ENCODE results near the gene C2CD5.
A peak's percentile ranks its signal among the peaks of the same experiment; 100 is the strongest.
"Not testable (repeated sequence)": the region's sequence is repeated elsewhere in the genome, so short reads cannot be mapped to it uniquely, and the experiment has no call there.

Gene C2CD5, protein sequence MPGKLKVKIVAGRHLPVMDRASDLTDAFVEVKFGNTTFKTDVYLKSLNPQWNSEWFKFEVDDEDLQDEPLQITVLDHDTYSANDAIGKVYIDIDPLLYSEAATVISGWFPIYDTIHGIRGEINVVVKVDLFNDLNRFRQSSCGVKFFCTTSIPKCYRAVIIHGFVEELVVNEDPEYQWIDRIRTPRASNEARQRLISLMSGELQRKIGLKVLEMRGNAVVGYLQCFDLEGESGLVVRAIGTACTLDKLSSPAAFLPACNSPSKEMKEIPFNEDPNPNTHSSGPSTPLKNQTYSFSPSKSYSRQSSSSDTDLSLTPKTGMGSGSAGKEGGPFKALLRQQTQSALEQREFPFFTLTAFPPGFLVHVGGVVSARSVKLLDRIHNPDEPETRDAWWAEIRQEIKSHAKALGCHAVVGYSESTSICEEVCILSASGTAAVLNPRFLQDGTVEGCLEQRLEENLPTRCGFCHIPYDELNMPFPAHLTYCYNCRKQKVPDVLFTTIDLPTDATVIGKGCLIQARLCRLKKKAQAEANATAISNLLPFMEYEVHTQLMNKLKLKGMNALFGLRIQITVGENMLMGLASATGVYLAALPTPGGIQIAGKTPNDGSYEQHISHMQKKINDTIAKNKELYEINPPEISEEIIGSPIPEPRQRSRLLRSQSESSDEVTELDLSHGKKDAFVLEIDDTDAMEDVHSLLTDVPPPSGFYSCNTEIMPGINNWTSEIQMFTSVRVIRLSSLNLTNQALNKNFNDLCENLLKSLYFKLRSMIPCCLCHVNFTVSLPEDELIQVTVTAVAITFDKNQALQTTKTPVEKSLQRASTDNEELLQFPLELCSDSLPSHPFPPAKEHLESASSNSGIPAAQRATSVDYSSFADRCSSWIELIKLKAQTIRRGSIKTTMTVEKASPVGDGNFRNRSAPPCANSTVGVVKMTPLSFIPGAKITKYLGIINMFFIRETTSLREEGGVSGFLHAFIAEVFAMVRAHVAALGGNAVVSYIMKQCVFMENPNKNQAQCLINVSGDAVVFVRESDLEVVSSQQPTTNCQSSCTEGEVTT

DNA sequence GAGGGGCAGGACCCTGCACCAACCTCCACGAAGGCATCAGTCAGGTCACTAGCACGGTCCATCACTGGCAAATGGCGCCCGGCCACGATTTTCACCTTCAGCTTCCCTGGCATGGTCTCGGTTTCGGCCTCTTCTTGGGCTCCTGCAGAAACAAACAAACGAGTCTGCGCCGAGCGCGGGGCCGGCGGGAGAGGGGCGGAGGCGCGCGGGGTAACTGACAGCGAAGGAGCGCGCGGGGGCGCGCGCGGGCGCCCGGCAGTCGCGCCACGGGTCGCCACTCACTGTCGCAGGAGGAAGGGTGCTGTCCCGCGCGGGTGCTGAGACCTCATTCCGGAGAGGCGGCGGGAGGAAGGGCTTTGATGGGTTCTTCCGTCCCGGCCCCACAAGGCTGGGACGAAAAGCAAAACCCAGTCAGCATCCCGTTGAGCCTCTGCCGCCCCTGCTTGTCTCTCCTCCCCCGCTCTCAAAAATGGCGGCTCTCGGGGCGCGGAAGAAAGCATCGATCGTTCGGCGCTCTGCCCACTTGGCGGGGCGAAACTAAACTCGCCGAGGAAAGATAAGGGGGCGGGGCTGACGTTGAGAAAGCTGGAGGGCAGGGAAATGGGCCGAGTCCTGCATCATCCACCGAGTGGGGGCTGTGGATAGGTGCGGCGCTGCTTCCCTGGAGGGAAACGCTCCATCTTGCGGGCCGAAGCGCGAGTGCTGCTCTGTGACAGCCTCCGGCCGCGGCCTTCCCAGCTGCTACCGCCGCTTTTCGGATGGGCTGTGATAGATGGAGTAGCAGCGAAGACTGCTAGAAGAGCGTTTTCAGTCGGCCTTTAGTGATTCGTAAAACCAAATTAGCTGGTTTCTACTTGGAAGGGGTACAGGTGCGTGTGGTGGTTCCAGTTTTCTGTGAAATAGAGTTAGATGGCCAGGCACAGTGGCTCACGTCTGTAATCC is at the start of gene C2CD5:
C2CD5 (minus strand) TSS at position 505 of the 942 bp plus-strand sequence; CDS start at position 113, 392 bp downstream.
- DNase-seq (ENCODE audit: low read depth): peak; percentile 99

DNA sequence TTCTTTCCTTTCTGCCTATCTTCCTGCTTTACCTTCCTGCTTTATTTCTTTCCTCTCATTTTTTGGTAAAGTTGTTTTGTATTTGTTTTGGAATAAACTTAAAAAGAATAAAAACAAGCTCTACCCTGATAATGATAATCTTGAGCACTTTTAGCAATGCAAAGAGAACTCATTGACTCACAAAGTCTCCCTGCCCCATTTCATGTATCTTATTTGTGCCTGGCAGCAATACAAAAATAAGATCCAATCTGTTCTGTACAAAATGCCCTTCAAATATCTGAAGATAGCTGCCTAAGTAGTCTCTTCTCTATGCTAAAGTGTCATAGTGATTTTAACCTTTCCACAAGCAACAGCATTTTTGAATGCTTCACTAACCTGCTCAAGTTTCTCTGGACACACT is 49.5 kb upstream of the C2CD5 start:
- DNase-seq (ENCODE audit: low read depth): no peak

DNA sequence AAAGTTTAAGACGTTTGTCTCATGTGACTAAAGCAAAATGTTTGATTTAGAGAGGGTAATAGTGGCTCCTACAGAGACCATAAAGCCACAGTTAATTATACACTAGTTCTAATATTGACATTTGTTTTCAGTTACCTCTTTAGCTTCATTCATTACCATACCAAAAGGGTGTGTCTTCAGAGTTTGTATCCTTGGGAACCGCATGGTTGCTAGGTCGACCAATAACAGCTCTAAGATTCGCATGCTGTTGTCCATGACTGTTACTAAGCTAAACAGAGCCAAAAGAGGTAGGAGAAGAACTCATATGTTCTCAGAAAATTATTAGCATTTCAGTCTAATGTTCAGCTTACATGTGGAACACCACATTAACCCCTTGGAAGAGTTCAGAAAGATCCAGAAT is 44.5 kb upstream of the C2CD5 start:
- DNase-seq (ENCODE audit: low read depth): no peak

DNA sequence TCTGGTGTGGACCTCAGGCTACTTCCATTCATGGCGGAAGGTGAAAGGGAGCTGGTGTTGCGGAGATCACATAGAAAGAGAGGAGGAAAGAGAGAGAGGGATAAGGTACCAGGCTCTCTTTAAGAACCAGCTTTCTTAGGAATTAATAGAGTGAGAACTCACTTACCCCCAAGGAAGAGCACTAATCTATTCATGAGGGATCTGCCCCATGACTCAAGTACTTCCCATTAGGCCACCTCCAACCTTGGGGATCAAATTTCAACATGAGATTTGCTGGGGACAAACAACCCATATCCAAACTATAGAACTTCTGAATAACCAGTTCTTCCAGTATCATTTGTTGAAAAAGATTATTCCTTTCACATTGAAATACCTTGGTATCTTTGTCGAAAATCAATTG is 34.0 kb upstream of the C2CD5 start:
- no peak for DNase-seq (ENCODE audit: low read depth)

DNA sequence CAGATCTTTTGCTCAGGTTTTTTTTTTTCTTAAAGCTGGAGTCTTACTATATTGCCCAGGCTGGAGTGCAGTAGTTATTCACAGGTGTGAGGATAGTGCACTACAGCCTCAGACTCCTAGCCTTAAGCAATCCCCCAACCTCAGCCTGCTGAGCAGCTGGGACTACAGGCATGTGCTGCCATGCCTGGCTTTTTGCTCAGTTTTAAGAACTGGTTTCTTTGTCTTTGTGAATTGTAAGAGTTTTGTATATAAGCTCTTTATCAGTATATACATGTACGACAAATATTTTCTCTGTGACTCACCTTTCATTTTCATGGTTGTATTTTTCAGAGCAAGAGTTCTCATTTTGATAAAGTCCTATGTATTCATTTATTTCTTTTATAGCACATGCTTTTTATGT is 33.3 kb upstream of the C2CD5 start:
- DNase-seq (ENCODE audit: low read depth): peak; percentile 1

DNA sequence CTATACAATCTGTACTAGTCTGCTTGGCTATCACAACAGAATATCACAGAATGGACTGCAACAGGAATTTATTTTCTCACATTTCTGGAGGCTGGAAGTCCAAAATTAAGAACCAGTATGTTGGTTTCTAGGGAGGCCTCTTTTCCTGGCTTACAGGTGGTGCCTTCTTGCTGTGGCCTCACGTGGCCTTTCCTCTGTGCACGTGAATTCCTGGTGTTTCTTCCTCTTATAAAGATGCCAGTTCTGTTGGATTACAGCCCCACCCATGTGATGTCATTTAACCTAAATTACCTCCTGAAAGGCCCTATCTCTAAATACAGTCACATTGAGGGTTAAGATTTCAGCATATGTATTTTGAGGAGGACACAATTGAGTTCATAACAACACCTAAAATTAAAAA is 32.1 kb upstream of the C2CD5 start:
- no peak for DNase-seq (ENCODE audit: low read depth)

DNA sequence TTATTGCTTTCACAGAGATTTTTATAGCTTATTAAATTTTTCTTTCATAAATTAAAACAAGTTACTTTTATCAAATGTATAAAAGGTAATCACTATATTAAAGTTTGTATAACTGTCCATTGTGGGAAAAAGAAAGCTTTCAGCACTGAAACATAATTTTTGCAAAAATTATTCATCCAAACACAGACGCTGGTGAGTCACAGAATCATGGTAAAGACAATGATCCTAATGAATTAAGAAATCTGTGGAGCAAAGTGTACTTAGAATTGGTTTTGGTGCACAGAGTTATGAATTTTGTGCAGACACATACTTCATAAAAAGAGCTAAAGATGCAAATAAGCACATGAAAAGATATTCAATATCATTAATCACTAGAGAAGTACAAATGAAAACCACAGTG is 31.7 kb upstream of the C2CD5 start:
- DNase-seq (ENCODE audit: low read depth): no peak

DNA sequence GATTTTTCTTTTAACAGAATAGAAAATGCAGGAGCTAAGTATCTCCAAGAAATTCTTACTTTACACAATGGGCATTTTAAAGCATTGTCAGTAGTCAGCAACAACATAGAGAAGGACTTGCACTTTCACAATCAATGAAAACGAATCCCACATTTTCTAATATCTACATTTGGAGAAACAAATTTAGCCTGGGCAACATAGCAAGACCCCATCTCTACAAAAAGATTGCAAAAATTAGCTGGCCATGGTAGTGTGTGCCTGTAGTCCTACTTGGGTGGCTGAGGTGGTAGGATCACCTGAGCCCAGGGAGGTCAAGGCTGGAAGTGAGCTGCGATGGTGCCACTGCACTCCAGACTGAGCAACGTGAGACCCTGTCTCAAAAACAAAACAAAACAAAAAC is 30.6 kb upstream of the C2CD5 start:
- no peak for DNase-seq (ENCODE audit: low read depth)

DNA sequence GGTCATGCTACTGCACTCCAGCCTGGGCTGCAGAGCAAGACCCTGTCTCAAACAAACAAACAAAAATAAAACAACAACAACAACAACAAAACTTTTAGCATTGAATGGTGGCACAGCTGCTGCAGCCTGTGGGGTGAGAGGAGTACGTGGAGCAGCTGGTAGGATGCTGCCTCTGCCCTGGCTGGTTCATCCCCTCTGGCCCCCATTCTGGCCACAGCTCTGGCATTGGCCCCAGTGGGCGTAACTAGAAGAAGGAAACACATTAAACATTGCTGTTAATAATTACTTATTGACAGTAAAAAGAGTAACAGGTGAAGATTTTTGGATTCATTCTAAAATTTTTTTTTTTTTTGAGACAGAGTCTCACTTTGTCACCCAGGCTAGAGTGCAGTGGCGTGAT is 28.8 kb upstream of the C2CD5 start:
- no peak for DNase-seq (ENCODE audit: low read depth)

DNA sequence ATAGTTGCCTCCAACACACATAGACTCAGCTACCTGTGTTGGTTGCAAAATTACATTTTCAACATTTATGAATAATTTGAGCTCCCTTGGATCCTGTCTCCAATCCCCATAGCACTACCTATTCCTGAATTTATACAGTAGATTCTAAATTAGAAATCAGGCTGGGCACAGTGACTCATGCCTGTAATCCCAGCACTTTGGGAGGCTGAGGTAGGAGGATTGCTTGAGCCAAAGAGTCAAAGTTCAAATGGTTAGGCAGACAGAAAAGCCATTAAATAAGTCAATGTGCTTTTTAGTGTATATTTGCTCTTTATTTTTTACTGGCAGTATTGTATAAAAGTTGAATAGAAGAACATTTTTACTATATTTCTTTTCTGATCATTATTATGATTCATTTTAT is 24.9 kb upstream of the C2CD5 start:
- no peak for DNase-seq (ENCODE audit: low read depth)

DNA sequence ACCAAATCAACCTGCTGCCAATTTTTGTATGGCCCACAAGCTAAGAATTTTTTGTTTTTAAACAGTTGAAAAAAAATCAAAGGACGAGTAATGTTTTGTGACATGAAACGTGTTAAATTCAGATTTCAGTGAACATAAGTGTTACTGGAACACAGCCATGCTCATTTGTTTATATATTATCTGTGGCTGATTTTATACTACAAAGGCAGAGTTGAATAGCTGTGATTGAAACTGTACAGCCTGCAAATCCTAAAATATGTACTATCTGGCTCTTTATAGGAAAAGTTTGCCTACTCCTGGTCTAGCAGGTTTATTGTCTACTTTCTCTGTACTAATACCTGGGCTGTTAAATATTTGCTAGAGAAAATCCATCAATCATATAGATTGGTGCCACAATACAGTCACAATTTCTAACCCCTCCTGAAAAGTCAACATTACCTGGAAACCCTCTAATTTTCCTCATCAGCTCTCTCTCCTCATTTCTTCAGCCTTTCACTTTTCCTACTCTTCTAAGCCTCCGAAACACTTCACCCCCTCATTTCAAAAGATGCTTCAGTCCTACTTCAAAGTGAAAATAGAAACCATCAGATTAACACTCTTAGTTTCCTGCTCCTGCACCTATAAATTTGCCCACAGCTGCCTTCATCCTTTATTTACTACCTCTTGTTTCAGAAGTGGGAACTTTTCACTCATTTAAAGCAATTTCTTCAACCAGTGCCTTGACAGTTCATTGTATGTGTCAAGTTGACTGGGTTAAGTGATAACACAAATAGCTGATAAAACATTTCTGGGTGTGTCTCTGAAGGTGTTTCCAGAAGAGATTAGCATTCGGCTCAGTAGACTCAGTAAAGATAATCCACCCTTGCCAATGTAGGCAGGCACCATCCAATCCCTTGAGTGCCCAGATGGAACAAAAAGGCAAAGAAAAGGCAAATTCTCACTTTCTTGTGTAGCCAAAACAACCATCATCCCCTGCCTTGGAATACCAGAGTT is 18.0 kb upstream of the C2CD5 start:
- no peak for DNase-seq (ENCODE audit: low read depth)

DNA sequence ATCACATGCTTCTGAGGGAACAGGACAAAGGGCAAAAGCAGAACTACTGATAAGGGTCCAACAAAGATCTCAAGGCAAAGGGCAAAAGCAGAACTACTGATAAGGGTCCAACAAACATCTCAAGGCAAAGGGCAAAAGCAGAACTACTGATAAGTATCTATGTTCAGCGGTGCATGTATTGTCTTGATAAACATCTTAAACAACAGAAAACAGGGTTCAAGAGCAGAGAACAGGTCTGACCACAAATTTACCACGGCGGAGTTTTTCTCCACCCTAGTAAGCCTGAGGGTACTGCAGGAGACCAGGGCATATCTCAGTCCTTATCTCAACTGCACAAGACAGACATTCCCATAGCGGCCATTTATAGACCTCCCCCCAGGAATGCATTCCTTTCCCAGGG is 10.4 kb upstream of the C2CD5 start:
- not testable (repeated sequence) for DNase-seq (ENCODE audit: low read depth)

DNA sequence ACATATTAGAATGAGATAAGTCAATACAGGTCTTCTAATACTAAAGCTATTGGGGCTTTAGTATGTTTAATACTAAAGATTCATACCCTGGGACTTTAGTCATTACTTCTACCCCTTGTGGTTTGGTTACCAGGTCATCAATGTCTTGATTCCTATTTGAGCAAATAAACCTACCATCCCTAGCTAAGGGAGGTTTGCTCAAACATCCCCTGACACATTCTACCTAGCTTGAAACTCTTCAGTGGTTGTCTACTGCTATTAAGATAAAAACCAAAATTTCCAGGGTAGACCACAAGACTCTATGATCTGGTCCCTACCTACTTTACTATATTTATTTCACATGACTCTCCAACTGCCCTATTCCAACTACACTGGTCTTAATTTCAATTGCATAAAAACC is 7.3 kb upstream of the C2CD5 start:
- no peak for DNase-seq (ENCODE audit: low read depth)

DNA sequence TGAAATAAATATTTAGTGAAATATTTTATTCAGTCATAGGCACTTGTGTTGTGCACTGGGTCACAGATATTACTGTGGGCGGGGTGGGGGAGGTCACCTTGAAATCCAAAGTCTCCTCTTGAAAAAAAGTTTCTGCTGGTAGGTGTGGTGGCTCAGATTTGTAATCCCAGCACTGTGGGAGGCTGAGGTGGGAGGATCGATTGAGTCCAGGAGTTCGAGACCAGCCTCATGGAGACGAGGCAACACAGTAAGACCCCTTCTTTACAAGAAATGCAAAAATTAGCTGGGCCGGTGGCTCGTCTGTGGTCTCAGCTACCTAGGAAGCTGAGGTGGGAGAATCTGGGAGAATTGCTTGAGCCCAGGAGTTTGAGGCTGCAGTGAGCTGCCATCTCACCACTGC is 913 bp upstream of the C2CD5 start:
- no peak for DNase-seq (ENCODE audit: low read depth)

DNA sequence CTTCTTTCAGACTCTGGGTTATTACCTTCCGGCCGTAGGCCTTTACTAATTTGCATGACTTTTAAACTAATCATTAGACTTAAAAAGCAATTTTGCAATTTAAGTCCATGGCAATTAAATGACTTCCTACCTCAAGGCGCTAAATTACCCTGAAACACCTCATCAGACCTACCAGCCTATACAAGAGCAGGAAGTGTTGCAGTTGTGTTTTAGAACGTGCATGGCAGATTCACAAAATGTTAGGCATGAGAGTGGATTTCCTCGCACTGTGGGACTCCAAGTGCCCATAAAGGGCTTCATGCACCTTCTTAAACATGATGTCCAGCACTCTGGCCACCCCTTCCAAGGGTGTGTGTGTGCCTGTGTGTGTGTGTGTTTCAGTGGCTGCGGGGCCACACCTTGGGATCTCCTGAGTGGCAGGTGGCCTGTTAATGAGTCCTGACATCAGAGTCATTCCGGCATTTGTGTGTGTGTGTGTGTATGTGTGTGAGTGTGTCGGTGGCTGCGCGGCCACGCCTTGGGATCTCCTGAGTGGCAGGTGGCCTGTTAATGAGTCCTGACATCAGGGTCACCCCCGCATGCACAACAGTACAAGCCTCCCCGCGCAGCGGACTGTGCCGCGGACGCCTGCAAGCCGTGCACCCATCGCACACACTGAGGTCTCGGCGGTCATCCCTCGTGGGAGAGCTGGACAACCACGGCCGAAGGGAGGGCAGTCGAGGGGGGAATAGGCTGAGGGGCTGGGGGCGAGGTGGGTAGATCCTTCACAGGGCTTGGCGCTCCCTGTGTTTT is 900 bp downstream of the C2CD5 start:
- DNase-seq (ENCODE audit: low read depth): peak; percentile 20

DNA sequence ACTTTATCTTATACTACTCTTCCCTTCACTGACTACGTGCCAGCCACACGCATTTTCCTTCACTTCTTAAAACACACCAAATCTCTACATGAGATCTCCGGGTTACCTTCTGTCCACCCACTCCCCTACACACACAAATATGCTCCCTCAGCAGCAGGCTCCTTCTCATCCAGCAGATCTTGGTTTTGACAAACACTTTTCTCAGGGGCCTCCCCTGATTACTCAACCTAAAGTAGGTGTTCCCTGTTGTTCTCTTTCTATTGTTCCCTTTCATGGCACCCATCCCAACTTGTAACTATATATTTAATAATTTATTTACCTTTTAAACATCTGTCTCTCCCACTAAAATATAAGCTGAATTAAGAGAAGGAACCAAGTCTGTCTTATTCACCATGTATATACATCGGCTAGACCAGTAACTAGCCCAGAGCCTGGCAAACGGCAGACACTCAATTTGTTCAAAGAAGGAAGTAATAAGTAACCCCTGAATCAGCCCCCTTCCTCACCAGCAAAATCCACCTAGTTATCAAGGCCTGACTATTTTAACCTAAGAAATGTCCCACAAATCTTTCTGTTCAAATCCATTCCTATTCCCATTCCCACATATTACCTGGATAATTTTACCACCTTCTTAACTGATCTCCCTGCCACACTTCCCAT is 2.7 kb downstream of the C2CD5 start:
- DNase-seq (ENCODE audit: low read depth): no peak

DNA sequence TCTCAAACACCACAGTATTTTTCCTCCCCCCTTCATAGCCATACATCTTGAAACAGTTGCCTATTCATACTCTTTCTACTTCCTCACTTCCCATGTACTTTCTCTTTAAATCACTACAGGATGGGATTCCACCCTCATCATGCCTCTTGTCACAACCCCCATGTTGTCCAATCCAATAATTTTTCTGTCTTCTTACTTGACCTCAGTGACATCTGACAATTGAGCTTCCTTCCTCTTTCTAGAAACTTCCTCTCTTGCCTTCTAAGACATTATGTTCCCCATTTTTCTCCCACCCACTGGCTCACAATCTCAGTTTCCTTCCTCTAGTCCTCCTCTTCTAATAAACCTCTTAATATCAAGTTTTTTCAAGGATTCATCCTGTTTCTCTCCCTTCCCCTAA is 5.3 kb downstream of the C2CD5 start:
- no peak for DNase-seq (ENCODE audit: low read depth)

DNA sequence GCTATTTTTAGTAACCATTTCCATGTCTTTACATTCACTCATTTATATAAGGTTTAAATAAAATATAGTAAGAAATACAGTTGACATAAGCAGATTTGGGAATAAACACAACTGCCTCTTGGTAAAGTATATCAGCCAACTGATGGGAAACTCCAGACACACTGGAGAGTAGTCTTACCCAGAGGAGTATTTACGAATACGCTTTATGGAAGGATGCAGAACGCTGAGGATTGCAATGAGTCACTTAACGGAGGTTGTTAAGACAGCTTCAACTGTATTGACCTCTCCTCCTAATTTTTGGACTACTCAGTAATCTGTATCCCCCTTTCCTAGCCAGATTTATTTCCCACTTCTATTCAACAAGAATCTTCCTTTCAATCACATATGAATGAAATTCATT is 6.0 kb downstream of the C2CD5 start:
- peak; percentile 53 for DNase-seq (ENCODE audit: low read depth)

DNA sequence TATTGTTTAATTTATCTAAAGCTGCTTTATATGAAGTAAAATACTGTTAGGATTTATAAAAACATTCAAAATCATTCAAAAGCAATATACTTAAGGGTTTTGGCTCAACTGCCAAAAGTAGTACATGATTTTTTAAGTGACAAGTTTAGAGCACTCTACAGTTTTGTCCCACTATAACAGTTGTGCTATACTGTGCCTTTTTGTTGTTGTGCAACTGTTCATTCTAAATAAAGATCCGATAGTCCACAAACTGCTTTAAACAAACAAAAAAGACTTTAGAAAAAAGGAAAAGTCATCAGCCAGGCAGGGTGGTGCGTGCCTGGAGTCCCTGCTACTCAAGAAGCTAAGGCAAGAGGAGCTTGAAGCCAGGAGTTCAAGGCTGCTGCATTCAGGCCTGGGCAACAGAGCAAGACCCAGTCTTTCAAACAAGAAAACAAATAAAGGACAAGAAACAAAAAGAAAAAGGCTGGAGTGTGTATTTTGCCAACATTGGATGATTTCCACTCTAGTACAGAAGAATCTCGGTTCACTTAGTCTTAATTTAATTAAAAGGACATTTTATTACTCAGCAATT is 7.3 kb downstream of the C2CD5 start:
- DNase-seq (ENCODE audit: low read depth): no peak
